SK-N-SH (cell line): ENCODE results near the gene SLC1A2.

ENCODE experiments used
- CTCF ChIP-seq: fragments of 200-600 bp; sonication (generic); IDR thresholded peaks from 2 replicates; pipeline ENCODE4 v1.6.1; 2017; ENCODE audit warnings: antibody characterized with exemption, mild to moderate bottlenecking, moderate library complexity
- EP300 ChIP-seq, 2 experiments: IDR thresholded peaks; 2 replicates each; pipeline versions ENCODE4 v1.4.0 to v1.6.1; 2012; ENCODE audit warnings: borderline replicate concordance in 1 of 2, low read depth in 1 of 2, low read length in 1 of 2
- FOXM1 ChIP-seq: IDR thresholded peaks from 2 replicates; pipeline ENCODE4 v1.4.0; 2012; ENCODE audit warnings: low read depth, mild to moderate bottlenecking
- NFIC ChIP-seq: IDR thresholded peaks from 2 replicates; pipeline ENCODE4 v1.4.0; 2012; ENCODE audit warnings: borderline replicate concordance
- RAD21 ChIP-seq: IDR thresholded peaks from 2 replicates; pipeline ENCODE4 v1.6.1; 2012; ENCODE audit warnings: mild to moderate bottlenecking, low read length
- SIN3A ChIP-seq: IDR thresholded peaks from 2 replicates; pipeline ENCODE4 v1.6.1; 2012; ENCODE audit warnings: low read depth, mild to moderate bottlenecking, low read length, moderate library complexity, borderline replicate concordance
- SMC3 ChIP-seq: IDR thresholded peaks from 2 replicates; pipeline ENCODE4 v1.6.1; 2012; ENCODE audit warnings: low read depth, low read length, improper control_type of control experiment

- TF ChIP-seq CTCF (no peak), FOXM1 (no peak), SMC3 (no peak), RAD21 (no peak), NFIC (no peak), SIN3A (no peak), EP300 (IDR thresholded peaks at IDR 0.05; ENCODE audit: borderline replicate concordance in 1 of 2, low read depth in 1 of 2, low read length in 1 of 2) (no peak)
These were observed 153.5 kb downstream of the SLC1A2 start for GRCh38 chr11:35265755-35266454.
